Fibroblast of skin of abdomen (primary cell): ENCODE measurements around the gene BMP7.
A peak's percentile ranks its signal among the peaks of the same experiment; 100 is the strongest.

Experiments
- DNase-seq: peaks from one replicate; pipeline ENCODE4 v3.0.0-alpha.2; 2013

Gene BMP7

GRCh38 chr20:57225197-57225733, 41.2 kb downstream of the BMP7 start:
- no peak for DNase-seq

DNA sequence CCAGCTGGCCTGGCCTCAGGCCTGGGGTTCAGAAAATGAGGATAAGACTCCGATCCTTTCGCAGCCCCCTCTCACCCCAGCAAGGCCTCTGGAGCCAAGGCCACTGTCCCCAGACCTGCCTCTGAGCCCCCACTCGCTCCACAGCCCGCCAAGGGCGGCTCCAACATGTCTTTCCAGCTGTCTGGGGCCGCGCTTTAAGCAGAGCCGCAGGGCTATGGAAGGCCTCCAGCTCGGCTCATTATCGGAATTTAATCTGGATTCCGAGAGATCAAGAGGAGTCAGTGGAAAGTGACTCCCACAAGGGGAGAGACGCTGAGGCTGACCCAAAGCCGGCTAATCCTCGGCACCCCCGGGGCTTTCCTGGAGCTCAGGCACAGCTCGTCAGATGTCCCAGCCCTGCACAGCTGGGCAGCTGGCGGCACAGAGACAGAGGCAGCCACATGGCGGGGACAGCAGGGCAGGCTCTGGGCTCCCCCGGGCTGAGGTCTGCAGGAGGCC, 41.8 kb downstream of the BMP7 start:
- DNase-seq: no peak

- no peak for DNase-seq
Measured at GRCh38 chr20:57223648-57224489, 42.6 kb downstream of the BMP7 start.

DNA sequence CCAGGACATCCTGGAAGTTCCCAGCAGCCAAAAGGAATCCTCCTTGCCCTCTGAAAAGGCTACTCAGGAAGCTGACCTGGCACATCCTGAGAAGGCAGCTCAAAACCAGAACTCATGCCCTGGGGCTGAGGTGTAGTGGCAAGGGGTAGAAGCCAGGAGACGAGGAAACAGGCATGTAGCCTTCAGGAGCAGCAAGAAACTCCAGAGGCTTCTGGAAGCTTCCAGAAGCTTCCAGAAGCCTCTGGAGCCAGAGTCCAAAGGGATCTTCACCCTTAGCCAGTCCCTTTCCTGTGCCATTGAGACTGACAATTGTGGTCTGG, 43.9 kb downstream of the BMP7 start:
- no peak for DNase-seq

DNA sequence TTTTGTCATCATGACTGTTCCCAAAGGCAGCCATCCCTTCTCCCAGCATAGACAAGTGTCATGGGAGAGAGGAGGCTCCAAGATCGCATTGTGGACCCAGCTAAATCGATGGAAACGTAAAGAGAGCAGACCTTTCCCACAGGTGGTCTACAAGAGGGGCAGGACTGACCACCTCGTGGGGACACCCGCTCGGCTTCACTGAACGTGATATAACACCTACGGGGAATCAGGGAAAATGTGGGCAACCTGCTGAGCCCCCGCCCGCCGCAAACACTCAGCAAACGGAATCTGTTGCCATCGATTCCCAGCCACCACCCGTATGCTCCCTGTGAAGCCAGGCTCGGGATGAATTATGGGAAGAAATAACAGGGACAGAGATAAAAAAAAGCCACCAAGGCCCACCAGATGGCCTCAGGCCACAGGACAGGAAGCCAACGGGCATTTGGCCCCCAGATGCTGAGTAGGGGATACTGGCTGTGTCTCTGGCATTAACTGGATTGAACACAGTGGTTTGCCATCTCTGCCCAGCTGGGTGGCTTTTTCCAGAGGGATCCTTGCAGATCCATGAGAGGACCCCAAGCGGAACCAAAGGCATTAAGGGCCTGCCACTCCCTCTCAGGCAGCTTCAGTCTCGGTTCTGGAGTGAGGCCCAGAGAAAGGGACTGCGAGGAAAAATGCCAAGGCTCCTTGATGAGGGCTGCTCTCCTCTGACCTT, 44.4 kb downstream of the BMP7 start:
- no peak for DNase-seq

DNA sequence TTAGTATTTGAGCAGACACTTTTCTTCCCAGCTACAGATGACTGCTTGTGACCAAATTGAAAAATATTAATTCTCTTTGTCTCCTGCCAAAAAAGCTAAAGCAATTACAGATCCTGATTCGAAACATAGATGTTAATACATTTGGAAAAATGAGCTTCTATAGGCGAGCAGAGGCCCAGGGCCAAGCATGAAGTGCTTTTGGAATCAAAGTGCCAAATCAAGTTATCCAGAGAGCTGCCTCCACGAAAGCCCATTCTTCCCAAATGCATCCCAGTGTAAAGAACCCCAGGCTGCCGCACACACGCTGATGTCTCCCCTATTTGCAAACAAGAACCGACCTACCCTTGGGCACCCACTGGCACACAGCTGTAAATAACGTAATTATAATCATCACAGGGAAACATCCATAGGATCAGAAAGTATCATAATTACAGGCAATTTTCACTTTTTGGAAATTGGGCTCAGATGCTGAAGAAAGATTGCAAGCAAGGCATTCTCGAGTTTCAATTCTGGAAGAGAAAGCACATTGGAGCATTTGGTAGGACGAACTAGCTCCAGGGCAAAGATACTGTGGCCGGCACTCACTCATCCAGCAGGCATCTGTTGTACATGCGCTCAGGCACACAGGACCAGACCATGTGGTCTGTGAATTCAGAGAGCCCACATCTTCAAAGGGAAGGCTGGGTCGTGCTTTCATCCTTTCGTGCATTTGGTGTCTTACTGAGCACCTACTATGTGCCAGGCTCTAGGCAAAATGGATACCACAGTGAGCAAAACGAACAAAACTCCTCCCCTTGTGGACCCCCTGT, 45.9 kb downstream of the BMP7 start:
- DNase-seq: no peak

GRCh38 chr20:57219071-57219677, 47.3 kb downstream of the BMP7 start:
- no peak for DNase-seq

DNA sequence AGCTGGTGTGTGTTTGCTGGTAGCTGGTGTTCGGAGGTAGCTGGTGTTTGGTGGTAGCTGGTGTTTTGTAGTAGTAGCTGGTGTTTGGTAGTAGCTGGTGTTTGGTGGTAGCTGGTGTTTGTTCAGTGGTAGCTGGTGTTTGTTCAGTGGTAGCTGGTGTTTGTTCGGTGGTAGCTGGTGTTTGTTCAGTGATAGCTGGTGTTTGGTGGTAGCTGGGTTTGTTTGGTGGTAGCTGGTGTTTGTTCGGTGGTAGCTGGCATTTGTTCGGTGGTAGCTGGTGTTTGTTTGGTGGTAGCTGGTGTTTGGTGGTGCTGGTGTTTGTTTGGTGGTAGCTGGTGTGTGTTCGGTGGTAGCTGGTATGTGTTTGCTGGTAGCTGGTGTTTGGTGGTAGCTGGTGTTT, 48.0 kb downstream of the BMP7 start:
- no peak for DNase-seq

- no peak for DNase-seq
Measured at GRCh38 chr20:57217802-57218201, 48.6 kb downstream of the BMP7 start.

- DNase-seq: no peak
Measured at GRCh38 chr20:57216669-57217068, 49.8 kb downstream of the BMP7 start.

DNA sequence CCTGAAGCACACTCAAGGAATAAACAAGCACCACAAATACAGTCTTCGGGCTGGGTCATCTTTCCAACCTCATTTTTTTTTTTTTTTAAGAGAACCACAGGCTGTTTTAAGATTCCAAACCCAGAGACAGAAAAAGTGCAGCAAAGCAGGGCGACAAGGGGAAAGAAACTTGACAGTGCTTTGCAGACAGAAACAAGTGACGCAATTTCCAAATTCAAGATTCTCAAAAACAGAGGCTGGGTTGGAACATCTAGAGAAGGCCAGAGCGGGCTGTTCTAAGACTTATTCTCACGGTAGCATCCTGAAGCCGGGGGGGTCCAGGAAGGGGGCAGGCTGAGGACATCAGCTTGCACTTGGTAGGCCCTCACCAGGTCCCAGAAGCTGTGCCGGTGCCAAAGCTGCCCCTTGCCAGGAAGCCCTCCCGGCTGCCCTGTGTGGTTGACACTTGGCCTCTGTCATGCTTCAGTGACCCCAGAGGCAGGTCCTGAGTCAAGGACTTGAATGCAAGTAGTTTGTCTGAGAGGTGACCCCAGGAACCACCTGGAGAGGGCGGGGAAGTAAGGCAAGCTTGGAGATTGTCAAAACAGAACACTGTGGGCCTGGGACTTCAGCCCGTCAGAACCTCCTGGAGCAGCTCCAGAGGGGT, 50.5 kb downstream of the BMP7 start:
- DNase-seq: no peak

DNA sequence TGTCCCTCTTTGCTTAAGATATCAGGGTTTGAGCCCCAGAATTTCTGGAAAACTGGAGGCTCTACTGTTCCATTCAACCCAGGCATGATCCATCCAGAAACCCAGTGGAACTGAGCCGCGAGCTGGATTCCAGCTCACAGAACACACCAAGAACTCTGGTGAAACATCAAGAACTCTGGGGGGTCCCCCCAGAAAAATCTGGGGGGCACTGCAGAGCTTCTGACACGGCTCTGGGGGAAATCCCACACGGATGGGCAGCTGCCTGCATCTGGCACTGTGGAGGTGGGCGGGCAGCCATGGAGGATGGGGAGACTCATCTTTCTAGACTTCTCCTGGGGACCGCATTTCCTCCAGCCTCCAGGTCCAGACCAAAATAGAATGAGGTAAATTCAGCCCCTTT, 51.0 kb downstream of the BMP7 start:
- no peak for DNase-seq

DNA sequence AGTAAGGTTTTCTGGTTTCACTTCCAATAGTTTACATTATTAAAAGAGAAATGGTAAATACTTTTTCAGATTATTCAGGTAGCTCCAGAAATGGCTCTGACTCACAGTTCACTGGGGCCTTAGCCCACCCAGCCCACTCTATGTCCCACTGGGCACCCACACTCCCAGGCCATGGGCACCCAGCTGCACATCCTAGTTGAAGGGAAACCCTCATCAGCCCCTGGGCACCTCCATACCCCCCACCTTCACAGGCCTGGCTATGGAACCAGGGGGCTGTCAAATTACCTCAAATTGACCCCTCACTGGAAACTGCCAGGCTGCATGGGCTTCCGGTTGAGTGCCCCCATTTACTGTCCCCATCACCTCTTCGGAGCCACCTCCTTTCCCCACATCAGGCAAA, 51.5 kb downstream of the BMP7 start:
- DNase-seq: no peak

DNA sequence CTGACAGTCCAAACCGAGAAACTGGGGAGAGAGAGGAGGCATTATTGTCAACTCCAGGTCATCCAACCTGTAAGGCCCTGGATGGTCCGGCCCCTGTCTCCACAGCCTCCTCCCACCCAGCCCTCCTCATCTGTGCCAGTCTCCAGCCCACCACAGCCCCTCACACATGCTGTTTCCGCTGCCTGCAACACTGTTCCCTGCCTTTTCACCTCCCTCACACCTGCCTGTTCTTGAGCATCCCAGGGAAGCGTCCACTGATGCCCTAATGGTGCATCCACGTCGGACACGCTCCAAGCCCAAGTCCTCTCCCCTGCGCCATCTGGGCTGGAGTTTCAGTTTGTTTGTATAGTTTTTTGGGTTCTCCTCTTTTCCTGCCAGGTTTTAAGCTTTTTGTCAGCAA, 52.0 kb downstream of the BMP7 start:
- DNase-seq: no peak

- no peak for DNase-seq
Measured at GRCh38 chr20:57213924-57214323, 52.5 kb downstream of the BMP7 start.

DNA sequence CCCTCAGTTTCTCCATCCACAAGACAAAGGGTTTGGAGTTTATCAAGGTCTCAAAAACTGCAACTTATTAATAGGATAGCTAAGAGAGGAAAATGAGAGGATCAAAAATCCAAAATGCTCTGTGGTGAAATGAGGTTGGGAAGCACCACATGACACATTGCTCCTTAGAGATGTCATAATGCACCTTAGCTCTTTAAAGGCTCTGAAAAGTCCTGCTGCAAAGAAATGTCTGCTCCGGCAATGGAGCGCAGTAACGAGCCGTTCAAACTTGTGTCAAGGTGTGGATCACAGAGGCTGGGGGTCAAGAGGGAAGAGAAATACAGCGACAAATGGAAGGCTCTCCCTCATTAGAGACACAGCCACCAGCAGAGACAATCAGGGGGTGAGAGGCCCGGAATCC, 53.1 kb downstream of the BMP7 start:
- no peak for DNase-seq

- DNase-seq: peak; percentile 85
Measured at GRCh38 chr20:57212534-57213276, 53.7 kb downstream of the BMP7 start.

DNA sequence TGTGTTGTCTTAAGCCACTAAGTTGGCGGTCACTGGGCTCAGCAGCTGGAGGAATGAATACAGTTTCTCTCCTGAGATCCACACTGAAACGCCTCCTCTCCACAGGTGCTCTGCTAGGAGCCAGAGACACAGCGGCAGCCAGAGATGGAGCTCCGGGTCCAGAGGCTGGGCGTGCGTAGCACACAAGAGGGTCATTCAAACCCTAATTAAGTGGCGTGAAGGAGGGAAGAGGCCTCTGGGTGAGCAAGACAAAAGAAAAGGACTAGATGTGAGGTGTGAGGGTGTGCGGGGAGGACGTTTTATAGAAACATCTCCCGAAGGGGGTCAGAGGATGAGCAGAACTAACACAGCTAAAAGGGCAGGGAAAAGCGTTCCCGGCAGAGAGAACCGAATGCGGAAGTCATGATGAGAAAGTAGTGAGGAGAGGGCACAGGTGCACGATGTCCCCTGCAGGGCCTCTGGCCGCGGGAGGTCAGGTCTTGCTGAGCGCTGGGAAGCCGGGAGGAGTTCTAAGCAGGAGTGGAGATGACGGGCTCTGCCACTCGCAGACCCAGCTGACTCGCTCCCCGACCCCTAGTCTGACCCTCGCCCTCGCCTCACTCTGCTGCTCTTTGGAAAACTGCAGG, 54.4 kb downstream of the BMP7 start:
- DNase-seq: no peak

GRCh38 chr20:57211406-57211805, 55.0 kb downstream of the BMP7 start:
- no peak for DNase-seq

- no peak for DNase-seq
Measured at GRCh38 chr20:57210911-57211280, 55.5 kb downstream of the BMP7 start.
